T-helper 17 cell (primary cell): ENCODE measurements around the gene TSPAN18. TPM values are rescaled to one million over a fixed set of nuclear protein-coding genes. Genes with fewer than 3 reads are reported as not detected.
A peak's percentile ranks its signal among the peaks of the same experiment; 100 is the strongest.

Source experiments
- ATAC-seq: fragments of 150-1000 bp; cut with Tn5 transposase; 2 replicates; pipeline ENCODE4 v1.10.0; 2021; ENCODE audit warnings: mild to moderate bottlenecking, moderate library complexity
- DNase-seq, 3 donors: peaks; one replicate each; pipeline versions ENCODE4 v3.0.0 to v3.0.0-alpha.2; 2020 to 2021
- H3K9me3 ChIP-seq: one replicate; pipeline ENCODE4 v1.7.0; 2013; ENCODE audit warnings: low read length, mild to moderate bottlenecking; ENCODE audit not compliant: control insufficient read depth, poor library complexity, severe bottlenecking
- H3K27ac Mint-ChIP-seq: one replicate; pipeline ENCODE4 v1.8.0; 2022; ENCODE audit warnings: mild to moderate bottlenecking, moderate library complexity, mixed read lengths
- H3K27me3 Mint-ChIP-seq: one replicate; pipeline ENCODE4 v1.8.0; 2022; ENCODE audit warnings: mixed read lengths
- H3K36me3 Mint-ChIP-seq: one replicate; pipeline ENCODE4 v1.8.0; 2022; ENCODE audit warnings: low read depth, mixed read lengths
- H3K4me1 Mint-ChIP-seq: one replicate; pipeline ENCODE4 v1.8.0; 2022; ENCODE audit warnings: mild to moderate bottlenecking, mixed read lengths
- H3K4me3 Mint-ChIP-seq: one replicate; pipeline ENCODE4 v1.8.0; 2022; ENCODE audit warnings: mild to moderate bottlenecking, moderate library complexity, mixed read lengths
- total RNA-seq, 4 donors: library from RNA in 2 of 4; stranded (reverse) in 2 of 4; gene quantifications; one replicate each; pipeline ENCODE4 v1.2.3 and lab custom pipeline; 2022 to 2026

Gene TSPAN18
- total RNA-seq, 2 donors from 2014 or later = 79.8 to 93.2 TPM

DNA sequence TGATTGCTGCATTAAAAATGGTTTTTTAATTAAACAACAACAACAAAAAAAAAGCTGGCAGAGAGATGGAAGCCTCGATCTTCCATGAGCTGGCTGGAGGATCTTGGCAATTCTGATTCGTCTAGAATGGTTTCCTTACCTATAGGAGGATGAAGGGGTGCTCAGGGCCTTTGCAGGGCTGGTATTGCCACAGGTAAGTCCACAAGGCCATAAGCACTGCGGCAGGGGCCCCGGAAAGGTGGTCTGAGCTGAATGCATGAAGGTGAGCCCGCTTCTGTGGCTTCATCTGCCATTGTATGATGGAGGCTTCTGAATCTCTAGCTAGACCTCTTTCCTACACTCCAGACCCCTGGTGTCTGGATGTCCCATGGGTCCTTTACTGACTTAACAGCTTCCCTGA, 101.5 kb downstream of the TSPAN18 start:
- H3K4me3 Mint-ChIP-seq = no peak overlapping the region
- H3K4me1 Mint-ChIP-seq = peaks cover 51% of the 10 kb centered on the region
- ATAC-seq = no peak
- H3K27me3 Mint-ChIP-seq = no peaks in the 10 kb centered on the region
- no peak for DNase-seq
- H3K36me3 Mint-ChIP-seq = peaks cover 6% of the 10 kb centered on the region
- H3K27ac Mint-ChIP-seq = no peak overlapping the region
- no peaks in the 10 kb centered on the region for H3K9me3 ChIP-seq

- Mint-ChIP-seq H3K36me3 (peaks cover 6% of the 10 kb centered on the region), H3K4me1 (peaks cover 56% of the 10 kb centered on the region), H3K27ac (peak overlapping the region; percentile 57), H3K27me3 (no peaks in the 10 kb centered on the region), H3K4me3 (no peak overlapping the region)
- ATAC-seq (no peak), DNase-seq (no peak)
- H3K9me3 ChIP-seq = no peaks in the 10 kb centered on the region
These were observed 103.1 kb downstream of the TSPAN18 start for GRCh38 chr11:44829838-44830237.

GRCh38 chr11:44831605-44832394, 105.0 kb downstream of the TSPAN18 start:
- H3K4me3 Mint-ChIP-seq = no peak overlapping the region
- no peaks in the 10 kb centered on the region for H3K9me3 ChIP-seq
- no peak for ATAC-seq
- no peak for DNase-seq
- H3K36me3 Mint-ChIP-seq = peaks cover 6% of the 10 kb centered on the region
- H3K27me3 Mint-ChIP-seq = no peaks in the 10 kb centered on the region
- peaks cover 54% of the 10 kb centered on the region for H3K4me1 Mint-ChIP-seq
- H3K27ac Mint-ChIP-seq = no peak overlapping the region

GRCh38 chr11:44832452-44832851, 105.7 kb downstream of the TSPAN18 start:
- H3K36me3 Mint-ChIP-seq = peaks cover 9% of the 10 kb centered on the region
- peaks cover 52% of the 10 kb centered on the region for H3K4me1 Mint-ChIP-seq
- no peaks in the 10 kb centered on the region for H3K9me3 ChIP-seq
- H3K4me3 Mint-ChIP-seq = no peak overlapping the region
- no peak overlapping the region for H3K27ac Mint-ChIP-seq
- H3K27me3 Mint-ChIP-seq = no peaks in the 10 kb centered on the region
- no peak for DNase-seq
- ATAC-seq = no peak

GRCh38 chr11:44833221-44833876, 106.6 kb downstream of the TSPAN18 start:
- H3K4me1 Mint-ChIP-seq = peaks cover 44% of the 10 kb centered on the region
- ATAC-seq = no peak
- DNase-seq = no peak
- no peaks in the 10 kb centered on the region for H3K9me3 ChIP-seq
- no peak overlapping the region for H3K4me3 Mint-ChIP-seq
- H3K27ac Mint-ChIP-seq = no peak overlapping the region
- no peaks in the 10 kb centered on the region for H3K27me3 Mint-ChIP-seq
- peaks cover 9% of the 10 kb centered on the region for H3K36me3 Mint-ChIP-seq

- Mint-ChIP-seq H3K27ac (no peak overlapping the region), H3K36me3 (peaks cover 7% of the 10 kb centered on the region), H3K4me1 (peaks cover 41% of the 10 kb centered on the region), H3K27me3 (no peaks in the 10 kb centered on the region), H3K4me3 (no peak overlapping the region)
- H3K9me3 ChIP-seq = no peaks in the 10 kb centered on the region
- DNase-seq (no peak), ATAC-seq (no peak)
These were observed 107.2 kb downstream of the TSPAN18 start for GRCh38 chr11:44833877-44834452.

DNA sequence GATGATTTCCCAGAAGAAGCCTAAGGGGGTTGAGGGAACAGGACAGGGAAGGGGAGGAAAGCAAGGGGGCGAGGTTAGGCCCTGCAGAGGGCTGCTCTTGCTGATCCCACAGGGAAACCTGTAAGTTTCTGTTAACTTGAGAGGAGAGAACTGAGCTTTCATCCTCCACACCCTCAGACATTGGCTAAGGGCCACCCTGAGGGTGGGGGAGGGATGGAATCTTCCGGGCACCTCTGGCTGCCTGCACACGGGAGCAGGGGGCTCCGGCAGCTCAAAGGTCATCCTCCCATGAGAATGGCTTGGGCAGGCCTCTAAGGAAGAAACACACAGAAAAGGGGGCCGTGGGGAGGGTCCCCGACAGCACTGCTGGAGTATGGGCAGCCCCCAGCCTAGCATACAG, 108.1 kb downstream of the TSPAN18 start:
- DNase-seq = no peak
- no peak overlapping the region for H3K4me3 Mint-ChIP-seq
- no peak overlapping the region for H3K27ac Mint-ChIP-seq
- peaks cover 10% of the 10 kb centered on the region for H3K36me3 Mint-ChIP-seq
- H3K27me3 Mint-ChIP-seq = no peaks in the 10 kb centered on the region
- H3K4me1 Mint-ChIP-seq = peaks cover 36% of the 10 kb centered on the region
- ATAC-seq = no peak
- no peaks in the 10 kb centered on the region for H3K9me3 ChIP-seq

DNA sequence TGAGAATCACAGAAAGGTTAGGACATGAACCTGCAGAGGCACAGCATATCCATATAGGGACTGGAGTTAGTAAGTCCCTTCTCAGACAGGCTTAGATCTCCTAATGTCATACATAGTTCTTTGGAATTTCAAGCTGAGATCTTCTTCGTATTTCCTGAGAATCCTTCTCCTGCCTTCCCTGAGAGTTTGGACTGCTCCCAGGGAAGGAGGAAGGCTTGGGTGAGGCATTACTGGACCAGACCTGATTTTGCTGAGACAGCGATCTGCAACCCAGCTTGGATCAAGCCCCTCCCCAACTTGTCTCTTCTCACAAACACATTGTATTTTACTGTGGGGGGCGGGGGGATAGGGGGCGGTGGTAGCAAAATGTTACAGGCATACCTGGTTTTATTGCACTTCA, 108.5 kb downstream of the TSPAN18 start:
- ATAC-seq = no peak

DNA sequence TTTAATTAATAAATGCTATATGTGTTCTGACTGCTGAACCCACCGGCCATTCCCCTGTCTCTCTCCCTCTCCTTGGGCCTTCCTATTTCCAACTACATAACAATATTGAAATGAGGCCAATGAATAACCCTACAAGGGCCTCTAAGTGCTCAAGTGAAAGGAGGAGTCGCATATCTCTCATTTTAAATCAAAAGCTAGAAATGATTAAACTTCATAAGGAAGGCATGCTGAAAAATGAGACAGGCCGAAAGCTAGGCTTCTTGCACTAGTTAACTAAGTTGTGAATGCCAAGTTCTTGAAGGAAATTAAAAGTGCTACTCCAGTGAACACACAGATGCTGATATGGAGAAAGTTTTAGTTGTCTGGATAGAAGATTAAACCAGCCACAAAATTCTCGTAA, 109.2 kb downstream of the TSPAN18 start:
- no peak overlapping the region for H3K4me3 Mint-ChIP-seq
- H3K36me3 Mint-ChIP-seq = peaks cover 10% of the 10 kb centered on the region
- ATAC-seq (no peak), DNase-seq (no peak)
- H3K9me3 ChIP-seq = no peaks in the 10 kb centered on the region
- peak overlapping the region; percentile 3 for H3K27ac Mint-ChIP-seq
- no peaks in the 10 kb centered on the region for H3K27me3 Mint-ChIP-seq
- H3K4me1 Mint-ChIP-seq = peaks cover 29% of the 10 kb centered on the region

More for the DNA sequence above, 108.5 kb downstream of the TSPAN18 start:
- no peak overlapping the region for H3K27ac Mint-ChIP-seq
- DNase-seq = no peak
- peaks cover 31% of the 10 kb centered on the region for H3K4me1 Mint-ChIP-seq
- no peaks in the 10 kb centered on the region for H3K27me3 Mint-ChIP-seq
- H3K4me3 Mint-ChIP-seq = no peak overlapping the region
- H3K9me3 ChIP-seq = no peaks in the 10 kb centered on the region
- peaks cover 10% of the 10 kb centered on the region for H3K36me3 Mint-ChIP-seq

GRCh38 chr11:44837661-44838060, 110.9 kb downstream of the TSPAN18 start:
- peaks cover 8% of the 10 kb centered on the region for H3K36me3 Mint-ChIP-seq
- H3K27ac Mint-ChIP-seq = no peak overlapping the region
- no peak overlapping the region for H3K4me3 Mint-ChIP-seq
- H3K27me3 Mint-ChIP-seq = no peaks in the 10 kb centered on the region
- ATAC-seq (no peak), DNase-seq (no peak)
- H3K9me3 ChIP-seq = no peaks in the 10 kb centered on the region
- peaks cover 18% of the 10 kb centered on the region for H3K4me1 Mint-ChIP-seq

GRCh38 chr11:44839458-44840084, 112.8 kb downstream of the TSPAN18 start:
- Mint-ChIP-seq H3K4me3 (no peak overlapping the region), H3K27ac (no peak overlapping the region), H3K4me1 (peaks cover 9% of the 10 kb centered on the region), H3K36me3 (peaks cover 6% of the 10 kb centered on the region), H3K27me3 (no peaks in the 10 kb centered on the region)
- no peaks in the 10 kb centered on the region for H3K9me3 ChIP-seq
- ATAC-seq = no peak
- no peak for DNase-seq

GRCh38 chr11:44840085-44840478, 113.3 kb downstream of the TSPAN18 start:
- DNase-seq (no peak), ATAC-seq (no peak)
- no peaks in the 10 kb centered on the region for H3K27me3 Mint-ChIP-seq
- no peak overlapping the region for H3K4me3 Mint-ChIP-seq
- H3K4me1 Mint-ChIP-seq = peaks cover 7% of the 10 kb centered on the region
- no peak overlapping the region for H3K27ac Mint-ChIP-seq
- no peaks in the 10 kb centered on the region for H3K9me3 ChIP-seq
- H3K36me3 Mint-ChIP-seq = peaks cover 6% of the 10 kb centered on the region

- no peaks in the 10 kb centered on the region for H3K9me3 ChIP-seq
- no peak overlapping the region for H3K4me3 Mint-ChIP-seq
- peaks cover 6% of the 10 kb centered on the region for H3K4me1 Mint-ChIP-seq
- H3K27me3 Mint-ChIP-seq = no peaks in the 10 kb centered on the region
- ATAC-seq (no peak), DNase-seq (no peak)
- H3K36me3 Mint-ChIP-seq = peaks cover 6% of the 10 kb centered on the region
- H3K27ac Mint-ChIP-seq = no peak overlapping the region
These were observed 113.9 kb downstream of the TSPAN18 start for GRCh38 chr11:44840521-44841251.
